ENCODE data around the gene HAUS3. TPM values are rescaled to one million over a fixed set of nuclear protein-coding genes. Genes with fewer than 3 reads are reported as not detected.

HAUS3 gene
- total RNA-seq, 4 donors from 2014 or later: 9.9 to 14.1 (median 11.3) TPM

DNA sequence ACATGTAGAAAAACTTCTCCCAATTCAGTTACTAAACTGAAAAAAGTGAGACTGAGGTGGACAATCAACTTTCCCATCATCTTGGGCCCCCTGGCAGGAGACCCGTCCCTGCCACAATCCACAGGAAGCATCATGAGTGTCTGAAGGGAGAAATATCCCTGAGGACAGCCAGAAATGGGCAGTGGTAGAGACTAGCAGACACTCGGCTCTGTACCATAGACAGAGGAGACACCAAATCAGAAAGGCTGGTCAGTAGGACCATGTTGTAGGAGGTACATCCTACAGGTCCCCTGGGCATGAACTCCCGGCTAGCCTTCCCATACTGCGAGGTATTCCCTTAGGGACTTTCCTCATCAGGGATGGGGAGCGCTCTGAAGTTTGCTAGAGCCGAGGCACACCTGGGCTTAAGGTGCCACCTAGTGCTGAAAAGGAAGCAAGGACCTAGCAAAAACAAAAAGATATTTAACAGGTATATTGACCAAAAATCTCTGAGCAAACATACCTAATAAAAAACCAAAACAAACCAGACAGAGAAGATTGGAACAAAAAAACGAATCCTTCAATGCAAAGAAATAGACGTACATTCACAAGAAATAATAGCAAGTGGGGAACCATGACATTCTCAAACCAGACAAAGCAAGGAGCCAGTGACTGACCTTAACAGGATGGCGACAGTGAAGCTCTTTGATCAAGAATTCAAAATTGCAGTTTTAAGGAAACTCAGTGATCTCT lies 55.6 kb downstream of the HAUS3 start:
- no peak overlapping the region for H3K4me3 ChIP-seq
- TF ChIP-seq POLR2AphosphoS5 (IDR thresholded peaks at IDR 0.05) (no peak), POLR2A (IDR thresholded peaks at IDR 0.05; ENCODE audit: low read depth) (no peak), EP300 (IDR thresholded peaks at IDR 0.05) (no peak)
- TF ChIP-seq, protein P1, sequence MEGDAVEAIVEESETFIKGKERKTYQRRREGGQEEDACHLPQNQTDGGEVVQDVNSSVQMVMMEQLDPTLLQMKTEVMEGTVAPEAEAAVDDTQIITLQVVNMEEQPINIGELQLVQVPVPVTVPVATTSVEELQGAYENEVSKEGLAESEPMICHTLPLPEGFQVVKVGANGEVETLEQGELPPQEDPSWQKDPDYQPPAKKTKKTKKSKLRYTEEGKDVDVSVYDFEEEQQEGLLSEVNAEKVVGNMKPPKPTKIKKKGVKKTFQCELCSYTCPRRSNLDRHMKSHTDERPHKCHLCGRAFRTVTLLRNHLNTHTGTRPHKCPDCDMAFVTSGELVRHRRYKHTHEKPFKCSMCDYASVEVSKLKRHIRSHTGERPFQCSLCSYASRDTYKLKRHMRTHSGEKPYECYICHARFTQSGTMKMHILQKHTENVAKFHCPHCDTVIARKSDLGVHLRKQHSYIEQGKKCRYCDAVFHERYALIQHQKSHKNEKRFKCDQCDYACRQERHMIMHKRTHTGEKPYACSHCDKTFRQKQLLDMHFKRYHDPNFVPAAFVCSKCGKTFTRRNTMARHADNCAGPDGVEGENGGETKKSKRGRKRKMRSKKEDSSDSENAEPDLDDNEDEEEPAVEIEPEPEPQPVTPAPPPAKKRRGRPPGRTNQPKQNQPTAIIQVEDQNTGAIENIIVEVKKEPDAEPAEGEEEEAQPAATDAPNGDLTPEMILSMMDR (IDR thresholded peaks at IDR 0.05): no peak
- no peak overlapping the region for H3K27ac ChIP-seq (replicated peaks in 1 of 4)
- no peaks in the 10 kb centered on the region for H3K36me3 ChIP-seq
- WGBS: 64% methylated on average over 9 of the region's 9 CpGs
- no peak for DNase-seq (ENCODE audit: extremely low spot score)
- no peaks in the 10 kb centered on the region for H3K4me1 ChIP-seq
- intact Hi-C loops (cut with DNase I): no loop called here
- peaks cover 0 to 9% (median 5%) of the 10 kb centered on the region in 4 donors for H3K9me3 ChIP-seq
- no peaks in the 10 kb centered on the region for H3K27me3 ChIP-seq

DNA sequence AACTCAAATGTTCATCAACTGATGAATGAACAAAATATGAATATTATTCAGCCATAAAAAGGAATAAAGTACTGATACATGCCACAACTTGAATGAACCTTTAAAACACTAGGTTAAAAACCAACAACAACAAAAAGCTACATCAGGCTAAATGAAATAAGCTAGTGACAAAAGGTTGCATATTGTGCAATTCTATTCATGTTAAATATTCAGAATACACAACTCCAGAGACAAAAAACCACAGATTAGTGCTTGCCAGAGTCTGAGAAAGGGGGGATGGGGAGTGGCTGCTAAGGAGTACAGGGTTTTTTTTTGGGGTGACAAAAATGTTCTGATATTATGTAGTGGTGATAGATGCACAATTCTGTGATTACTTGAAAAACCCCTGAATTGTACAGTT lies 58.5 kb downstream of the HAUS3 start:
- DNase-seq (ENCODE audit: extremely low spot score): no peak
- H3K9me3 ChIP-seq: peaks cover 0 to 9% (median 5%) of the 10 kb centered on the region in 4 donors
- no peak overlapping the region for H3K27ac ChIP-seq (replicated peaks in 1 of 4)
- no peaks in the 10 kb centered on the region for H3K4me1 ChIP-seq
- TF ChIP-seq POLR2A (IDR thresholded peaks at IDR 0.05; ENCODE audit: low read depth): no peak
- no peak for TF ChIP-seq POLR2AphosphoS5 (IDR thresholded peaks at IDR 0.05)
- no peak for TF ChIP-seq EP300 (IDR thresholded peaks at IDR 0.05)
- no peaks in the 10 kb centered on the region for H3K36me3 ChIP-seq
- intact Hi-C loops (cut with DNase I): no loop called here
- H3K27me3 ChIP-seq: no peaks in the 10 kb centered on the region
- H3K4me3 ChIP-seq: no peak overlapping the region

DNA sequence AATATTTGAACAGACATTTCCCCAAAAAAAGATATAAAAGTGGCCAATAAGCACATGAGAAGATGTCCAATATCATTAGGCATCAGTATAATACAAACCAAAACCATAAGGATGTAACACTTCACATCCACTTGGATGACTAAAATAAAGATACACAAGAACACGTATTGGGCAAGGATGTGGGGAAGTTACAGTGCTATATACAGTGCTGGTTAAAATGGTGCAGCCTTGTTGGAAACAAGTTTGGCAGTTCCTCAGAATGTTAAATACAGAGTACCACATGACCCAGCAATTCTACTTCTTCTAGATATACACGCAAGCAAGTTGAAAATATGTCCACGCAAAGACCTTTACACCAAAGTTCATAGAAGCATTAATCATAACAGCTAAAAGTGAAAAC lies 58.9 kb downstream of the HAUS3 start:
- DNase-seq (ENCODE audit: extremely low spot score): no peak
- peaks cover 0 to 9% (median 5%) of the 10 kb centered on the region in 4 donors for H3K9me3 ChIP-seq
- intact Hi-C loops (cut with DNase I): no loop called here
- H3K36me3 ChIP-seq: no peaks in the 10 kb centered on the region
- H3K4me3 ChIP-seq: no peak overlapping the region
- 88% methylated on average over 3 of the region's 3 CpGs for WGBS
- TF ChIP-seq POLR2AphosphoS5 (IDR thresholded peaks at IDR 0.05) (no peak), POLR2A (IDR thresholded peaks at IDR 0.05; ENCODE audit: low read depth) (no peak), EP300 (IDR thresholded peaks at IDR 0.05) (no peak)
- TF ChIP-seq, protein P1 (IDR thresholded peaks at IDR 0.05): no peak
- H3K27ac ChIP-seq (replicated peaks in 1 of 4): no peak overlapping the region
- H3K4me1 ChIP-seq: no peaks in the 10 kb centered on the region
- H3K27me3 ChIP-seq: no peaks in the 10 kb centered on the region

DNA sequence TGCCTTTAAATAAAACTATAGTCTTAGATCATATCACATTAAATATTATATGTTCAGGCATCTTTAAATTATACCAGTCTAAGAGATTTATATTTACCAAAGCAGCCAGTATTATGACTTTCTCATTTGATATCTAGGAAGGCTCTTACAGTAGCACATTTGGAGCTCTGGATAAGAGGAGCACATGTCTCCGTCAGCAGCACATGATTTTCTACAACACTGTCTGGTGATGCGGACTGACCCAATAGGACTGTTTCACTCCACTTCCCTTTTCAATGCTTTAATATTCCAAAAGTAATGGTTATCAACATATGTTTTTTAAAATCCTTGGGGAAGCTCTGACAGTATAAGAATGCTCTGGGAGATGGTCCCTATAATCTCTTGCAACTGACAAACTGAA lies 61.5 kb downstream of the HAUS3 start:
- WGBS: 93% methylated on average over 2 of the region's 2 CpGs

DNA sequence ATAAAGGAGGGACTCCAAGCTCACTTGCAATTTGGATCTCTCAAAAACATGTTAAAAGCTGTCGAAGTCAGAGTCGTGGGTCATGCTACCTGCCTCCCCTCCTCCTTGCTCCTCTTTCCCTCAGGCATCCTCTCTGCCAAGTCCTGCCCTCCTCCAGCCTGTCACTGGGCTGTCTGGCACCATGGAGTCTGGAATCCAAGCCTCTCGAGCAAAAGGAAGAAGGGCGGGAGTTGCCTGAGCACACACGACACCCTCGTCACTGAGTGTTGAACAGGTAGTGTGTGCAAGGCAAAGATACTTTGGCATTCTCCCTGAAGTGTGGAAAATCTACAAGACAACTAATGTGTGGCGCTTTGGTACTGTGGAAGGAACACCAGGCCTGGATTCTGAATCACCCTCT lies 62.2 kb downstream of the HAUS3 start:
- no peak for TF ChIP-seq POLR2A (IDR thresholded peaks at IDR 0.05; ENCODE audit: low read depth)
- H3K4me1 ChIP-seq: no peaks in the 10 kb centered on the region
- H3K27ac ChIP-seq (replicated peaks in 1 of 4): no peak overlapping the region
- 81% methylated on average over 7 of the region's 7 CpGs for WGBS
- DNase-seq (ENCODE audit: extremely low spot score): no peak
- H3K27me3 ChIP-seq: no peaks in the 10 kb centered on the region
- intact Hi-C loops (cut with DNase I): no loop called here
- H3K4me3 ChIP-seq: no peak overlapping the region
- H3K36me3 ChIP-seq: no peaks in the 10 kb centered on the region
- peaks cover 0 to 9% (median 5%) of the 10 kb centered on the region in 4 donors for H3K9me3 ChIP-seq

More for the DNA sequence above, 61.5 kb downstream of the HAUS3 start:
- TF ChIP-seq, protein P1 (IDR thresholded peaks at IDR 0.05): no peak
- no peak for TF ChIP-seq POLR2A (IDR thresholded peaks at IDR 0.05; ENCODE audit: low read depth)
- TF ChIP-seq EP300 (IDR thresholded peaks at IDR 0.05): no peak
- no peak for TF ChIP-seq POLR2AphosphoS5 (IDR thresholded peaks at IDR 0.05)
- H3K4me1 ChIP-seq: no peaks in the 10 kb centered on the region
- peaks cover 0 to 9% (median 5%) of the 10 kb centered on the region in 4 donors for H3K9me3 ChIP-seq
- H3K4me3 ChIP-seq: no peak overlapping the region
- H3K27ac ChIP-seq (replicated peaks in 1 of 4): no peak overlapping the region
- no peaks in the 10 kb centered on the region for H3K36me3 ChIP-seq
- intact Hi-C loops (cut with DNase I): no loop called here
- no peaks in the 10 kb centered on the region for H3K27me3 ChIP-seq
- no peak for DNase-seq (ENCODE audit: extremely low spot score)
